ENCODE measurements around the gene PURA. TPM values are rescaled to one million over a fixed set of nuclear protein-coding genes. Genes with fewer than 3 reads are reported as not detected.

PURA gene
- total RNA-seq, 1 experiment from 2014 or later: 9.5 TPM

- CTCF ChIA-PET: no interaction called here
- DNase-seq (ENCODE audit: low spot score): no peak
- H3K4me3 ChIP-seq (ENCODE audit: low read depth, low read length, poor library complexity, severe bottlenecking): no peak overlapping the region
- no peak overlapping the region for H3K27ac ChIP-seq (ENCODE audit: low read depth, low read length, poor library complexity, severe bottlenecking)
- intact Hi-C loops (cut with micrococcal nuclease; ENCODE audit: unreplicated experiment): no loop called here
- no TSS peak for BruUV-seq (replicated peaks)
- H3K4me1 ChIP-seq (ENCODE audit: insufficient read depth, low read length, poor library complexity, severe bottlenecking): no peaks in the 10 kb centered on the region
- H3K9me3 ChIP-seq (ENCODE audit: low read depth, low read length, poor library complexity, severe bottlenecking): no peaks in the 10 kb centered on the region
- H3K36me3 ChIP-seq (ENCODE audit: insufficient read depth, low read length, poor library complexity, severe bottlenecking): no peaks in the 10 kb centered on the region
- TF ChIP-seq EZH2 (IDR thresholded peaks at IDR 0.05; ENCODE audit: borderline replicate concordance, low read depth, low read length, poor library complexity, severe bottlenecking): no peak
- H3K27me3 ChIP-seq (replicated peaks; ENCODE audit: insufficient read depth, low read depth, low read length, poor library complexity): no peaks in the 10 kb centered on the region
- POLR2A ChIA-PET (ENCODE audit: low non-redundant PET): interaction anchor here (0.6 kb wide), 1 partner anchor 355 kb away, joined by 7 read pairs; no protein-coding TSS in a partner anchor
Measured at GRCh38 chr5:140142246-140142645, 28.3 kb downstream of the PURA start.

GRCh38 chr5:140142856-140143255, 28.9 kb downstream of the PURA start:
- Histone ChIP-seq H3K9me3 (ENCODE audit: low read depth, low read length, poor library complexity, severe bottlenecking) (no peaks in the 10 kb centered on the region), H3K27ac (ENCODE audit: low read depth, low read length, poor library complexity, severe bottlenecking) (no peak overlapping the region), H3K27me3 (replicated peaks; ENCODE audit: insufficient read depth, low read depth, low read length, poor library complexity) (no peaks in the 10 kb centered on the region), H3K36me3 (ENCODE audit: insufficient read depth, low read length, poor library complexity, severe bottlenecking) (no peaks in the 10 kb centered on the region), H3K4me3 (ENCODE audit: low read depth, low read length, poor library complexity, severe bottlenecking) (no peak overlapping the region), H3K4me1 (ENCODE audit: insufficient read depth, low read length, poor library complexity, severe bottlenecking) (no peaks in the 10 kb centered on the region)
- TF ChIP-seq EZH2 (IDR thresholded peaks at IDR 0.05; ENCODE audit: borderline replicate concordance, low read depth, low read length, poor library complexity, severe bottlenecking): no peak
- TF ChIP-seq CTCF (conservative IDR thresholded peaks at IDR 0.05; ENCODE audit: low read depth, low read length): no peak
- ChIA-PET POLR2A (ENCODE audit: low non-redundant PET) (interaction anchor here (0.6 kb wide), 1 partner anchor 355 kb away, joined by 7 read pairs; no protein-coding TSS in a partner anchor), CTCF (interaction anchor here (1.7 kb wide), 1 partner anchor 11 kb away, joined by 3 read pairs; no protein-coding TSS in a partner anchor)
- BruUV-seq (replicated peaks): no TSS peak
- DNase-seq (ENCODE audit: low spot score): no peak
- intact Hi-C loops (cut with micrococcal nuclease; ENCODE audit: unreplicated experiment): no loop called here

- ChIA-PET POLR2A (ENCODE audit: low non-redundant PET) (no interaction called here), CTCF (interaction anchor here (0.6 to 1.7 kb wide), 6 partner anchors 11 to 70 kb away, joined by 3 to 6 read pairs (median 3); no protein-coding TSS in a partner anchor)
- no peaks in the 10 kb centered on the region for H3K9me3 ChIP-seq (ENCODE audit: low read depth, low read length, poor library complexity, severe bottlenecking)
- TF ChIP-seq EZH2 (IDR thresholded peaks at IDR 0.05; ENCODE audit: borderline replicate concordance, low read depth, low read length, poor library complexity, severe bottlenecking) (no peak), CTCF (conservative IDR thresholded peaks at IDR 0.05; ENCODE audit: low read depth, low read length) (no peak)
- no peaks in the 10 kb centered on the region for H3K27me3 ChIP-seq (replicated peaks; ENCODE audit: insufficient read depth, low read depth, low read length, poor library complexity)
- no peaks in the 10 kb centered on the region for H3K4me1 ChIP-seq (ENCODE audit: insufficient read depth, low read length, poor library complexity, severe bottlenecking)
- intact Hi-C loops (cut with micrococcal nuclease; ENCODE audit: unreplicated experiment): loop anchor here (1.0 kb wide), 1 partner anchor 70 kb away; no protein-coding TSS in a partner anchor
- no peak for DNase-seq (ENCODE audit: low spot score)
- H3K4me3 ChIP-seq (ENCODE audit: low read depth, low read length, poor library complexity, severe bottlenecking): no peak overlapping the region
- no TSS peak for BruUV-seq (replicated peaks)
- H3K36me3 ChIP-seq (ENCODE audit: insufficient read depth, low read length, poor library complexity, severe bottlenecking): no peaks in the 10 kb centered on the region
- no peak overlapping the region for H3K27ac ChIP-seq (ENCODE audit: low read depth, low read length, poor library complexity, severe bottlenecking)
Measured at GRCh38 chr5:140143521-140144258, 29.8 kb downstream of the PURA start.

All from A673 (cell line).